ENCODE results near the gene EGLN1.

DNA sequence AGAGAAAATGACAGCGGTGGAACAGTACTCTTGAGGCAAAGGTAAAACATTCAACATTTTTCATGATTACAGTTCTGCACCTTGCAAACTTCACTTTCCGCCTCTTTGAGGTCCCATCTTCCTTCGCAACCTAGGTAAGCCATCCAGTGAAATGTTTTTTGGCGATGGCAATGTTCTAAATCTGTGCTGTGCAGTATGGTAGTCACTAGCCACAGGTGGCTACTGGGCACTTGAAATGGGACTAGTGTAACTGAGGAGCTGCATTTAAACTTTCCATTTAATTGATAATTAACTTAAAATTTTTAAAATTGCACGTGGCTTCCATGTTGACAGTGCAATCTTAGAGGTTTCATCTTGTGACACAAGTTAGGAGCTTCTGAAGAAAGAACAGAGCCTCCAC lies 97.4 kb downstream of the EGLN1 start:
- TF ChIP-seq, protein P1, sequence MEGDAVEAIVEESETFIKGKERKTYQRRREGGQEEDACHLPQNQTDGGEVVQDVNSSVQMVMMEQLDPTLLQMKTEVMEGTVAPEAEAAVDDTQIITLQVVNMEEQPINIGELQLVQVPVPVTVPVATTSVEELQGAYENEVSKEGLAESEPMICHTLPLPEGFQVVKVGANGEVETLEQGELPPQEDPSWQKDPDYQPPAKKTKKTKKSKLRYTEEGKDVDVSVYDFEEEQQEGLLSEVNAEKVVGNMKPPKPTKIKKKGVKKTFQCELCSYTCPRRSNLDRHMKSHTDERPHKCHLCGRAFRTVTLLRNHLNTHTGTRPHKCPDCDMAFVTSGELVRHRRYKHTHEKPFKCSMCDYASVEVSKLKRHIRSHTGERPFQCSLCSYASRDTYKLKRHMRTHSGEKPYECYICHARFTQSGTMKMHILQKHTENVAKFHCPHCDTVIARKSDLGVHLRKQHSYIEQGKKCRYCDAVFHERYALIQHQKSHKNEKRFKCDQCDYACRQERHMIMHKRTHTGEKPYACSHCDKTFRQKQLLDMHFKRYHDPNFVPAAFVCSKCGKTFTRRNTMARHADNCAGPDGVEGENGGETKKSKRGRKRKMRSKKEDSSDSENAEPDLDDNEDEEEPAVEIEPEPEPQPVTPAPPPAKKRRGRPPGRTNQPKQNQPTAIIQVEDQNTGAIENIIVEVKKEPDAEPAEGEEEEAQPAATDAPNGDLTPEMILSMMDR (IDR thresholded peaks at IDR 0.05) = no peak
- no peak for TF ChIP-seq POLR2A (IDR thresholded peaks at IDR 0.05)

Measured in thyroid gland (tissue), 4 donors.